ENCODE results near the gene RCC1.
"Not testable (repeated sequence)": the region's sequence is repeated elsewhere in the genome, so short reads cannot be mapped to it uniquely, and the experiment has no call there.

The RCC1 gene

GRCh38 chr1:28512058-28512611, 6.3 kb downstream of the RCC1 start:
- FAIRE-seq = no peak

- FAIRE-seq = not testable (repeated sequence)
Observed at GRCh38 chr1:28514445-28514933, 8.6 kb downstream of the RCC1 start.

DNA sequence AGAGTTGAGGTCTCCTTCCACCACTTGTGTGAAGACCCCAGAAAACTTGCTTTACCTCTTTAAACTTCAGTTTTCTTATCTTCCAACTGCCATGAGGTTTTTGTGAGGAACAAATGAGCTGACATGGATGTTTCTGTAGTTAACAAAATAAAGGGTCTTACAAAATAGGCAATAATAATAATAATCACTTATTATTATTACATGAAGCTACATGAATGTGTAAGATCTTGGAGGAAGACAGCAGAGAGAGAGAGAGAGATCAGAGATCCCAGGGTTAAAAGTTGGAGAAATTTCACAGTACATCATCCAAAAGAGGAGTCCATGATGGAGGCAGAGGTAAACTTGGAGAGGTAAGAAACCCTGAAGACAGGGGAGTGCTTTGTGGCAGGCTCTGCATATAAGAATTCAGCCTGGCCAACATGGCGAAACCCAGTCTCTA, 10.7 kb downstream of the RCC1 start:
- no peak for FAIRE-seq

DNA sequence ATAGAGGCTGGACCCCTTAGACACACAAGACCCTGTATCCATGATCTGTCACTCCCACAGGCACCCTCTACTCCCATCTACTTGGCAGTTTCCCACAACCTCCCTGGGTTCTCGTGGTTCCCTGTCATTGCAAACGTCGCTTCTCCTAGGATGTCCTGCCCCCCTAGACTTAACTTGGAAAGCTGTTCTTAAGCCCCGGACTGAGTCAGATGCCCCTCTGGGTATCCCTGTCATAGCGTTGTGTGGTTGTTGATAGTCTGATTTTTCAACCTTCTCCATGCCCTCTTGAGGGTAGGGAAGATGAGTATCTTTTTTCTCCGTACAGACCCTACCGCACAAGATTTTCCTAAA, 11.8 kb downstream of the RCC1 start:
- FAIRE-seq = no peak

DNA sequence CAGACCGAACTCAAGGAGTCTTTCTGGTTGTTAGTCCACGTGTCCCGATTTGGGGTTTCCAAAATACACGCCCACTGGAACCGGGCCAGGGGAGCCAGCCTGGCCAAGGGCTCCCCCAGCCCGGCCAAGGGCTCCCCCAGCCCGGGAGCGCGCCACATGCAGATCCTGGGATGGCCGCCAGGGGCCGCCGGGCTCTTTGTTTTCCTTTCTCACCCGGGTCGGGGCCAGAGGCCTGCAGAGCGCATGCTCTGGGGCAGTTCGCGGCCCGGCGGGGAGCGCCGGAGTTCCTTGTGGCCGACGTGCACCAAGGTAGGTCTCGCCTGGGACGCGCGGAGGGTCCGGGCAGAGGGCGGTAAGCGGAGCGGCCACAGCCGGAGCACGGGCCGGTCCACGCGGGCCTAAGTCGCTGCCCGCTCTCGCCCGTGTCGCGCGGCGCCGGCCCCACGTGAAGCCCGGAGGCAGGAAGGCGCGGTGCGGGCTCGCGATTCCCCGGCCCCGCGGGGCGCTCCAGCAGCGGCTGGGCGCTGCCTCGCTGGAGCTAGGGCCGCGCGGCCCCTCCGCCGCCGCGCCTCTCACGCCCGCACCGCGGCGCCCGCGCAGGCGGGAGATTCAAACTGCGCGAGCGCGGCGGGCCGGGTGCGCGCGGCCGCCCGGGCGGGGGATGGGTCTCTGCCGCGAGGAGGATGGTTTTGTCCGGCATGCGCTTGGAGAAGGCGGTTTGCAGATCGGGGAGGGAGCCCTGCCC, 12.3 kb downstream of the RCC1 start:
- no peak for FAIRE-seq

DNA sequence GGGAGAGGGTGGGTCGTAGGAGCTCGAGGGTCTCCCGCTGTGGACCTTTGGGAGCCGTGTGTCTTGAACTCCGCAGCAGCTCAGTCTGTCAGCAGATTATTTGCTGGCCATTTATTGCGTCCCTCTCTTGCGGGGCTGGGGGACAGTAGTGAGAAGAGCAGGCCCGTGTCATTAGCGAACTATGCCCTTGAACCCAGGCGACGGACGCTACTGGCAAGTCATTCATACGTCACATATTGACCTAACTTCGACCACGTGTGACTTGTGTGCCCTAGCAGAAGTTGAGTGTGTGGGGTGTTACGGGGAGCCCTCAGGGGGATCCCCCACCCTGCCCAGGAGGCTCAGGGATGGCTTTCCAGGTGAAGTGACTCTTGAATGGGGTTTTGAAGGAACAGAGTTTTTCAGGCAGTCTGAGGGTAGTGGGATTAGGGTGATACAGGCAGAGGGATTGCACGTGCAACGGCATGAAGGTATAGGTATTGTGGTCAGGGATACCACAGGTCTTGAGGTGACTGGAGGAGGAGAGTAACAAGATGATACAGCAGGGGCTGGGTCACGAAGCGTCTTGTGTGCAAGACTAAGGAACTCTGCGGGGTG, 13.0 kb downstream of the RCC1 start:
- no peak for FAIRE-seq

- no peak for FAIRE-seq
Observed at GRCh38 chr1:28519946-28520725, 14.3 kb downstream of the RCC1 start.

DNA sequence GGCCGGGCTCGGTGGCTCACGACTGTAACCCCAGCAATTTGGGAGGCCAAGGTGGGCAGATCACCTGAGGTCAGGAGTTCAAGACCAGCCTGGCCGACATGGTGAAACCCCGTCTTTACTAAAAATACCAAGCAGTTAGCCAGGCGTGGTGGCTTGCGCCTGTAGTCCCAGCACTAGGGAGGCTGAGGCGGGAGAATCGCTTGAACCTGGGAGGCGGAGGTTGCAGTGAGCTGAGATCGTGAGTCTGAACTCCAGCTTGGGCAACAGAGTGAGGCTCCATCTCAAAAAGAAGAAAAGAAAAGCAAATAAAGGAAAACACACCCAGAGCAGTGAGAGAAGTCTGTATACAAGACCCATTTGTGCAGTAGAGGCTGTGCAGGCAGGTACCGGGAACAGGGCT, 15.0 kb downstream of the RCC1 start:
- FAIRE-seq = not testable (repeated sequence)

DNA sequence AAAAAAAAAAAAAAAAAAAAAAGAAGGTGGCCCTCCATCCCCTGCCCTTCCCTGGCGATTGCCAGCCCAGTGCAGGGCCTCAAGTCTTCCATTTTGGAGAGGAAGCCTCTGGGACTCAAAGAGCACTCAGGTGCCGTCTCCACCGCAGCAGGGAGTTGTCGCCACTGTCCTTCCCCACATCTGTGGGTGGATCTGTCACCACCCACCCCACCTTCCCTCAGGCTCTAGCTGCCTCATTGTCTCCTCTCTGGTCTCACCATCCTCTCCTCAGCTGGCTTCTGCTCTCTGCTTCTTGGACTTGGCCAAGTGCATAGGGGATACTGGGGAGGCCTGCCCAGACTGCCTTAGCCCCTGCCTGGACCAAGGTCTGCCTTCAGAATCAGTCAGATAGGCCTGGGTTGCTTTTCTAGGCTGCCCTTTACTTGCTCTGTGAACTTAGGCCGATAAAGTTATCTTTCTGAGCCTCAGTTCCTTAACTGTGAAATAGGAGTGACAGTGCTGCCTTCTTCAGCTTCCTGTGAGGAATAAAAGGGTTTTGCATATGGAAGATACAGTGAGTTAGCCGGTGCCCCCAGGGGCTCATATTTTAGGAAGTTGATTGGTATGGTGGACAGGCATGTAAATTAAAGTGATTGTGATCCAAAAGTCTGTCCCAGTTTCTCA, 15.8 kb downstream of the RCC1 start:
- FAIRE-seq = no peak

DNA sequence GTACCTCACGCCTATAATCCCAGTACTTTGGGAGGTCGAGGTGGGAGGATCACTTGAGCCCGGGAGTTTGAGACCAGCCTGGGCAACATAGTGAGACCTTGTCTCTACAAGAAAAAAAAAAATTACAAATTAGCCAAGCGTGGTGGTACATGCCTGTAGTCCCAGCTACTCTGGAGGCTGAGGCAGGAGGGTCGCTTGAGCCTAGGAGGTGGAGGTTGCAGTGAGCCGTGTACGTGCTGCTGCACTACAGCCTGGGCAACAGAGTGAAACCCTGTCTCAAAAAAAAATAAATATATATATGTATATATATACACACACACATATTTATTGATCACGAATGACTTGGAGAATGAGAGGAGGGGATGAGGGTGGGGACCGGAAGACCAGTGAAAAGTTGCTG, 16.7 kb downstream of the RCC1 start:
- not testable (repeated sequence) for FAIRE-seq

DNA sequence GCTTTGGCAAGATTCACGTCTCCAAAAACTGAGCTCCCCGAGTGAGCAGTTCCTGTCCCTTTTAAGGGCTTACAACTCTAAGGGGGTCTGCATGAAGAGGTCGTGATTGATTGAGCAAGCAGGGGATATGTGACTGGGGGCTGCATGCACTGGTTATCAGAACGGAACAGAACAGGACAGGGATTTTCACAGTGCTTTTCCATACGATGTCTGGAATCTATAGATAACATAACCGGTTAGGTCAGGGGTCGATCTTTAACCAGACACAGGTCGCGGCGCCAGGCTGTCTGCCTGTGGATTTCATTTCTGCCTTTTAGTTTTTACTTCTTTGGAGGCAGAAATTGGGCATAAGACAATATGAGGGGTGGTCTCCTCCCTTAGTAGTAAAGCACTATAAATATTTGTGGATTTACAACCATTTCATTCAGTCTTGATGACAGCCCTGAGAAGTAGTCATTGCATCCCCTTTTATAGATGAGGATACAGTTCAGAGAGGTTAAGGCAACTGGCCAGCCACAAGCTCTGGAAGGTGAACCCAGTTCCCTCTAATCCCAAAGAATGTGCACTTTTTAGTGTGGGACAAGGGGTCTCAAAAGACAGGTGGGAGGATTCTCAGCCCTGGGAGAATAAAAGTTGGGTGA, 19.3 kb downstream of the RCC1 start:
- FAIRE-seq = not testable (repeated sequence)

DNA sequence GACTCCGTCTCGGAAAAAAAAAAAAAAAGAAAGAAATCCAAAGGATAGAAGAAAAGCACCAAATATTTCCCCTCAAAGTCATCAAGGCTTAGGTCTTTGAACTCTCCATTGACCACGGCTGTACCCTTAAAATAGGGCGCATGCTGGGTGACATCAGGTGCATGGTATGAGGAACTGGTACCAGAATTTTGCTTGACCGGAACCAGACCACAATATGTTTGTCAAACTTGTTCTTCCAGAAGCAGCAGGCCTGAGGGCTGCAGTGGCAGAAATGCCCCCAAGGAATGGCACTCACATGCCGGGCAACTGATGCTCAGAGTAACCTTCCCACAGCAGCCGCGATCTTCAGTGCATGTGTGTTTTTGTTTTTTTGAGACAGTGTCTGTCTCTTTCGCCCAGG, 21.0 kb downstream of the RCC1 start:
- FAIRE-seq = no peak

- no peak for FAIRE-seq
Observed at GRCh38 chr1:28530456-28530855, 24.6 kb downstream of the RCC1 start.

GRCh38 chr1:28534671-28535070, 28.8 kb downstream of the RCC1 start:
- FAIRE-seq = no peak

DNA sequence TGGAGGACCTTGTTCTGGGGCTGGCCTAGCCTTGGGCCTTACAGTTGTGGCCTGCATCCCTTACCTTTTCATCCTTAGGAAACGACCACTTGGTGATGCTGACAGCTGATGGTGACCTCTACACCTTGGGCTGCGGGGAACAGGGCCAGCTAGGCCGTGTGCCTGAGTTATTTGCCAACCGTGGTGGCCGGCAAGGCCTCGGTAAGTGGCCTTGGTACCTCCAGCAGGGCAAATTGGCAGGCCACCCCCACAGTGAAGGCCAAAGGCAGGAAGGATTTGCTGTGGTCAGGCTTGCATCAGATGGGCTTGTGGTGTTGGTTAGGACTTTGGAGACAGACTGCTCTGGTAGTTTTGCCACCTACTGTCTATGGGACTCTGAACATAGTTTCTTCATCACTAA, 29.3 kb downstream of the RCC1 start:
- no peak for FAIRE-seq

DNA sequence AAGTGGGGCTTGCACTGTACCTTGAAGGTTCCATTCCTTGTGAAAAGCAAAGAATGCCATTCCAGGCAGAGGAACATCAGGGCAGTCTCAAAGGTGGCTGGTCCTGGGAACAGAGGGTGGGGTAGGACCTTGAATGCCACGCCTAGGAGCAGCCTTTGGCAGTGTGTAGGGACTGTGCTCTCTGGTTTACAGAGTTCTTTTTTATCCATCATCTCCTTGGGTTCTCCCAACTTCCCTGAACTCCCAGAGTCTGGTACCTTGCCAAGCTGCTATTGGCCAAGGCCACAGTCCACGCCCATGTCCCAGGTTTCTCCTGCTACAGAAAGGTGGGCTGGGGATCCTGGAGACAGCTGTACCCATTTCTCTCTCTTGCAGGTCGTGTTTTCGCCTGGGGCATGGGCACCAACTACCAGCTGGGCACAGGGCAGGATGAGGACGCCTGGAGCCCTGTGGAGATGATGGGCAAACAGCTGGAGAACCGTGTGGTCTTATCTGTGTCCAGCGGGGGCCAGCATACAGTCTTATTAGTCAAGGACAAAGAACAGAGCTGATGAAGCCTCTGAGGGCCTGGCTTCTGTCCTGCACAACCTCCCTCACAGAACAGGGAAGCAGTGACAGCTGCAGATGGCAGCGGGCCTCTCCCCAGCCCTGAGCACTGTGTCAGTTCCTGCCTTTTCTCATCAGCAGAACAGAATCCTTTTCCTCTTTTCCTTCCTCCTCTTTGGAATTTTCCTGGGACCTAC, 31.8 kb downstream of the RCC1 start:
- FAIRE-seq = no peak

DNA sequence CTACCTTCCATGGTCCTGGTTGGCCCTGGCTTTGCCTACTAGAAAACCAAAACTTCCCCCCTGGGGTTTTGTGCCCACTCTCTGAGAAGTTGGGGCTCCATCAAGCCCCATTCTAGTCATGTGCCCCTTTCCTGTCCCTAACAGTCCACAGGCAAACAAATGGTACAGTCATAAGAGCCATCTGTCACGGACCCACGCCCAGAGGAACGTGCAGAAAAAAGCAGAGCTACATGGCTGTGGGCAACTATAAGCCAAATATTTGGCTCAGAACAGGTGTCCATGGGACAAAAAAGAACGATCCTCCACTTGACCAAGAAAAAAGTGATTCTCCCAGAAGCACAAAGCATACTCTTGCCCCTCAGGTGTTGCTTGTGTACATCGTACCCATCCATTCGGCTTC, 32.4 kb downstream of the RCC1 start:
- FAIRE-seq = no peak

DNA sequence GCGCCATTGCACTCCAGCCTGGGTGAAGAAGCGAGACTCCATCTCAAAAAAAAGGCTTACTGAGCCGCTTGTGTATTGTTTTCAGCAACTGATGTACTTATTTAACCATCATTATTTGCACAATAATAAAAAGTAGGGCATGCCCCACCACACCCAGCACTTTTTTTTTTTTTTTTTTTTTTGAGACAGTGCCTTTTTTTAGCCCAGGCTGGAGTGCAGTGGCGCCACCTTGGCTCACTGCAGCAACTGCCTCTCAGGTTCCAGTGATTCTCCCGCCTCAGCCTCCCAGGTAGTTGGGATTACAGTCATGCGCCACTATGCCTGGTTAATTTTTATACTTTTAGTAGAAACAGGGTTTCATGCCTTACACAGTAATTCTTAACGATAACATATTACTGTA, 34.8 kb downstream of the RCC1 start:
- FAIRE-seq = no peak

DNA sequence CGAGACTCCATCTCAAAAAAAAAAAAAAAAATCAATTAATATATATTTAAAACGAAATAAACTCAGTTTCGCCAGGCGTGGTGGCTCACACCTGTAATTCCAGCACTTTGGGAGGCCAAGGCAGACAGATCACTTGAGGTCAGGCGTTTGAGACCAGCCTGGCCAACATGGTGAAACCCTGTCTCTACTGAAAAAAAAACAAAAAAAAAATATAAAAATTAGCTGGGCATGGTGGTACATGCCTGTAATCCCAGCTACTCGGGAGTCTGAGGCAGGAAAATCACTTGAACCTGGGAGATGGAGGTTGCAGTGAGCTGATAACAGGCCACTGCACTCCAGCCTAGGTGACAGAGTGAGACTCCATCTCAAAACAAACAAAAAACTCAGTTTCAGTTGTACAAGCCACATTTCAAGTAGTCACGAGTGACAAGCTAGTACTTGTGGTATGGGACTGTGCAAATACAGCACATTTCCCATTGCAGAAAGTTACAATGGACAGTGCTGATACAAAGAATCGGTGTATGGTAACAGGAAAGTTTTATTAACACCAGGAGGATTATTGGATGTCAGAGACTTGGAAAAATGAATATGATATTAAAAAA, 35.7 kb downstream of the RCC1 start:
- FAIRE-seq = not testable (repeated sequence)

GRCh38 chr1:28545246-28545628, 39.4 kb downstream of the RCC1 start:
- no peak for FAIRE-seq

DNA sequence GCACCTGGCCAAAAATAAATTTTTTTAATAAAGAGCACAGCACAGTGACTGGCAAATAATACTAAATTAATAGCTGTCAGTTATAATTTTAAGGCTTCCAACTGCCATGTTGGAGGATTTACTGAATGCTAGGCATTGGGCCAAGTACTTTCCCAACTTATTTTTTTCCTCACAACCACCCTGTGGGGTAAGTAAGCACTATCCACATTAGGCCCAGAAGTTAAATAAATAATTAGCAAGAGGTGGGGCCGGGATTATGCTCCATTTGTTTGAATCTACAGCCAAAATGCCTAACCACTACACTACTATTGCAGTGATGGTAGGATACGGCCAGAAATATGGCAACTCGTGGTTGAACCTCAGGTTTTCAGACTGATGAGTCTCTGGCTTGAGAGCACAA, 42.5 kb downstream of the RCC1 start:
- no peak for FAIRE-seq
